B cell (primary cell): ENCODE measurements around the gene SPOP. TPM values are rescaled to one million over a fixed set of nuclear protein-coding genes. Genes with fewer than 3 reads are reported as not detected.

Source experiments
- ATAC-seq: fragments of 200-7000 bp; cut with Tn5 transposase; one replicate; pipeline ENCODE4 v1.10.0; 2021; ENCODE audit warnings: low read depth, mild to moderate bottlenecking, moderate number of reproducible peaks, moderate library complexity
- CTCF ChIA-PET: fragments of 350-600 bp; sonication (Branson Sonifier 250); formaldehyde crosslinking; loops from one replicate; lab custom pipeline; 2021; ENCODE audit warnings: antibody characterized with exemption, inconsistent platforms; lab: Charles Lee
- POLR2A ChIA-PET: fragments of 350-600 bp; sonication (Branson Sonifier 250); formaldehyde crosslinking; loops from one replicate; lab custom pipeline; 2021; ENCODE audit warnings: antibody characterized with exemption; lab: Charles Lee
- DNase-seq: peaks from one replicate; pipeline ENCODE4 v3.0.0; 2013
- H2AFZ ChIP-seq: 2 replicates; pipeline ENCODE4 v1.6.1; 2012; ENCODE audit warnings: mild to moderate bottlenecking, low read depth, low read length; ENCODE audit not compliant: insufficient read depth, poor library complexity, severe bottlenecking
- H3K27ac ChIP-seq, 2 donors: 1 replicate in 1 of 2; 2 replicates in 1 of 2; pipeline ENCODE4 v1.5.1; 2012 to 2013; ENCODE audit warnings: low read length in 2 of 2, mild to moderate bottlenecking in 2 of 2, moderate library complexity in 1 of 2
- H3K27me3 ChIP-seq, 4 experiments: fragments of 200-600 bp in 1 of 4; sonication (generic) in 1 of 4; replicated peaks in 1 of 4; 1 replicate in 2 of 4; 2 replicates in 2 of 4; pipeline versions ENCODE4 v1.6.1 to v1.7.0; 2013 to 2016; ENCODE audit warnings: low read length in 3 of 4, mild to moderate bottlenecking in 2 of 4, mixed read lengths in 1 of 4, moderate library complexity in 1 of 4; ENCODE audit not compliant: insufficient read depth in 4 of 4, control insufficient read depth in 3 of 4; ENCODE audit errors: control extremely low read depth in 1 of 4
- H3K36me3 ChIP-seq, 2 experiments: replicated peaks in 1 of 2; 1 replicate in 1 of 2; 2 replicates in 1 of 2; pipeline versions ENCODE4 v1.6.1 to v1.7.1; 2013; ENCODE audit warnings: low read length in 1 of 2; ENCODE audit not compliant: insufficient read depth in 2 of 2, control insufficient read depth in 1 of 2; ENCODE audit errors: control extremely low read depth in 1 of 2, extremely low read depth in 1 of 2
- H3K4me1 ChIP-seq, 2 donors: fragments of 200-600 bp in 1 of 2; sonication (generic) in 1 of 2; 1 replicate in 1 of 2; 2 replicates in 1 of 2; pipeline versions ENCODE4 v1.5.1 to v1.6.1; 2013 to 2017; ENCODE audit warnings: low read length in 2 of 2; ENCODE audit not compliant: control insufficient read depth in 2 of 2, insufficient read depth in 2 of 2
- H3K4me2 ChIP-seq: replicated peaks from 2 replicates; pipeline ENCODE3; 2012; ENCODE audit warnings: mild to moderate bottlenecking, low read depth, low read length; ENCODE audit not compliant: poor library complexity, severe bottlenecking
- H3K4me3 ChIP-seq, 5 experiments: fragments of 200-600 bp in 1 of 5; sonication (generic) in 1 of 5; 1 replicate in 3 of 5; 2 replicates in 2 of 5; pipeline versions ENCODE4 v1.5.1 to v1.7.0; 2011 to 2016; ENCODE audit warnings: low read length in 4 of 5, mild to moderate bottlenecking in 4 of 5, low read depth in 2 of 5, control low read depth in 1 of 5, moderate library complexity in 1 of 5; ENCODE audit not compliant: insufficient read depth in 1 of 5; ENCODE audit errors: control extremely low read depth in 1 of 5, extremely low read depth in 1 of 5
- H3K79me2 ChIP-seq: fragments of 200-600 bp; sonication (generic); one replicate; pipeline ENCODE4 v1.6.0; 2016; ENCODE audit warnings: low read length; ENCODE audit not compliant: control insufficient read depth, insufficient read depth
- H3K9ac ChIP-seq: fragments of 200-600 bp; sonication (generic); 2 replicates; pipeline ENCODE4 v1.6.1; 2017; ENCODE audit warnings: mild to moderate bottlenecking, low read length, moderate library complexity
- H3K9me3 ChIP-seq, 3 donors: one replicate each; pipeline versions ENCODE4 v1.6.1 to v1.7.1; 2013; ENCODE audit warnings: low read length in 2 of 3; ENCODE audit not compliant: control insufficient read depth in 2 of 3, insufficient read depth in 1 of 3; ENCODE audit errors: control extremely low read depth in 1 of 3
- H4K20me1 ChIP-seq: 2 replicates; pipeline ENCODE4 v1.6.0; 2012; ENCODE audit warnings: mild to moderate bottlenecking, low read length; ENCODE audit not compliant: insufficient read depth, control insufficient read depth, poor library complexity, severe bottlenecking
- H3K27ac Mint-ChIP-seq: one replicate; pipeline ENCODE4 v1.8.0; 2021; ENCODE audit warnings: mixed read lengths
- H3K27me3 Mint-ChIP-seq: one replicate; pipeline ENCODE4 v1.8.0; 2021; ENCODE audit warnings: mixed read lengths
- H3K4me1 Mint-ChIP-seq: one replicate; pipeline ENCODE4 v1.8.0; 2021; ENCODE audit warnings: mixed read lengths
- H3K4me3 Mint-ChIP-seq: one replicate; pipeline ENCODE4 v1.8.0; 2021; ENCODE audit warnings: mixed read lengths
- H3K9me3 Mint-ChIP-seq: one replicate; pipeline ENCODE4 v1.8.0; 2022; ENCODE audit warnings: mixed read lengths; ENCODE audit not compliant: insufficient read depth
- EZH2 ChIP-seq: IDR thresholded peaks from 2 replicates; pipeline ENCODE4 v1.6.1; 2012; ENCODE audit warnings: borderline replicate concordance, low read depth, mild to moderate bottlenecking, moderate library complexity, low read length; ENCODE audit not compliant: insufficient read depth, poor library complexity, severe bottlenecking
- WGBS: methylation state at CpG from one replicate; pipeline ENCODE4 v1.1.5; 2013; ENCODE audit warnings: missing lambda C conversion rate; ENCODE audit not compliant: insufficient coverage; 5-methylcytosine and 5-hydroxymethylcytosine counted together
- intact Hi-C: fragments of 100-400 bp; cut with micrococcal nuclease; formaldehyde crosslinking; loops from one replicate; pipeline ENCODE4 v1.10.0; 2022
- polyA plus RNA-seq: library from polyadenylated mRNA; depleted of rRNA; stranded (reverse); fragments of >200 nt; gene quantifications from 2 replicates; pipeline ENCODE4 v1.2.3, GENCODE V29; 2012
- total RNA-seq, 2 donors: library from RNA; stranded (reverse); fragments of 120-200 nt in 1 of 2; gene quantifications; 1 replicate in 1 of 2; 2 replicates in 1 of 2; pipeline versions ENCODE4 v1.2.3 to v1.2.4, GENCODE V29; 2013 to 2022
- TF ChIP-seq, protein P1 (sequence below): fragments of 200-600 bp; IDR thresholded peaks from one replicate; pipeline ENCODE4 v1.8.0; 2022; ENCODE audit warnings: antibody characterized with exemption, mild to moderate bottlenecking

Gene SPOP
- total and polyA plus RNA-seq, 2 donors (not counting 1 experiment from before 2014, with no cell fraction given), result 27.0 to 72.1 TPM

DNA sequence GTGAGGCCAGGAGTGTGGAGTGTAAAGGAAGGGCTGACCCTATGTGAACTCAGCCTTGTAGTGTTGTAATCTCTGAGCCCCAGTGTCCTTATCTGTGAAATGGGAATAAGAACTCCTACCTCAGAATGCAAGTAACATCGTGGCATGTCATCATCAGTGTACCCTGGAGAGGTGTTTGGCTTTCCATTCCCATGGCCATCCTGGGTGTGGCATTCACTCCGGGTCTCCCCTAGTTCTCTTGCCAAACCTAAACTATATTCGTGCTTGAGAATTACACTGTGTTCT, 100.3 kb downstream of the SPOP start:
- H2AFZ ChIP-seq, result no peak overlapping the region
- H3K36me3 ChIP-seq, result no peaks in the 10 kb centered on the region
- Mint-ChIP-seq H3K9me3 (no peaks in the 10 kb centered on the region), H3K27me3 (peaks cover 34% of the 10 kb centered on the region), H3K4me1 (peaks cover 16% of the 10 kb centered on the region), H3K27ac (no peak overlapping the region), H3K4me3 (peak overlapping the region; percentile 56)
- no peak for TF ChIP-seq EZH2
- TF ChIP-seq, protein P1, sequence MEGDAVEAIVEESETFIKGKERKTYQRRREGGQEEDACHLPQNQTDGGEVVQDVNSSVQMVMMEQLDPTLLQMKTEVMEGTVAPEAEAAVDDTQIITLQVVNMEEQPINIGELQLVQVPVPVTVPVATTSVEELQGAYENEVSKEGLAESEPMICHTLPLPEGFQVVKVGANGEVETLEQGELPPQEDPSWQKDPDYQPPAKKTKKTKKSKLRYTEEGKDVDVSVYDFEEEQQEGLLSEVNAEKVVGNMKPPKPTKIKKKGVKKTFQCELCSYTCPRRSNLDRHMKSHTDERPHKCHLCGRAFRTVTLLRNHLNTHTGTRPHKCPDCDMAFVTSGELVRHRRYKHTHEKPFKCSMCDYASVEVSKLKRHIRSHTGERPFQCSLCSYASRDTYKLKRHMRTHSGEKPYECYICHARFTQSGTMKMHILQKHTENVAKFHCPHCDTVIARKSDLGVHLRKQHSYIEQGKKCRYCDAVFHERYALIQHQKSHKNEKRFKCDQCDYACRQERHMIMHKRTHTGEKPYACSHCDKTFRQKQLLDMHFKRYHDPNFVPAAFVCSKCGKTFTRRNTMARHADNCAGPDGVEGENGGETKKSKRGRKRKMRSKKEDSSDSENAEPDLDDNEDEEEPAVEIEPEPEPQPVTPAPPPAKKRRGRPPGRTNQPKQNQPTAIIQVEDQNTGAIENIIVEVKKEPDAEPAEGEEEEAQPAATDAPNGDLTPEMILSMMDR, result no peak
- peaks cover 18 to 21% of the 10 kb centered on the region in 2 donors for H3K4me1 ChIP-seq
- ATAC-seq (no peak), DNase-seq (no peak)
- H3K4me3 ChIP-seq, result no peak overlapping the region
- no peaks in the 10 kb centered on the region for H3K79me2 ChIP-seq
- H4K20me1 ChIP-seq, result no peaks in the 10 kb centered on the region
- intact Hi-C loops, result no loop called here
- H3K4me2 ChIP-seq, result no peak overlapping the region
- POLR2A ChIA-PET, result no interaction called here
- CTCF ChIA-PET, result interaction anchor here (17.7 kb wide), 1 partner anchor 121 kb away, joined by 485 read pairs; the partner anchor contains the start of gene SLC35B1
- peaks cover 0 to 9% (median 0%) of the 10 kb centered on the region in 3 donors for H3K9me3 ChIP-seq
- 100% methylated on average over 1 of the region's 3 CpGs for WGBS
- no peak overlapping the region for H3K27ac ChIP-seq
- no peak overlapping the region for H3K9ac ChIP-seq
- peaks cover 0 to 49% (median 24%) of the 10 kb centered on the region in 4 experiments for H3K27me3 ChIP-seq

DNA sequence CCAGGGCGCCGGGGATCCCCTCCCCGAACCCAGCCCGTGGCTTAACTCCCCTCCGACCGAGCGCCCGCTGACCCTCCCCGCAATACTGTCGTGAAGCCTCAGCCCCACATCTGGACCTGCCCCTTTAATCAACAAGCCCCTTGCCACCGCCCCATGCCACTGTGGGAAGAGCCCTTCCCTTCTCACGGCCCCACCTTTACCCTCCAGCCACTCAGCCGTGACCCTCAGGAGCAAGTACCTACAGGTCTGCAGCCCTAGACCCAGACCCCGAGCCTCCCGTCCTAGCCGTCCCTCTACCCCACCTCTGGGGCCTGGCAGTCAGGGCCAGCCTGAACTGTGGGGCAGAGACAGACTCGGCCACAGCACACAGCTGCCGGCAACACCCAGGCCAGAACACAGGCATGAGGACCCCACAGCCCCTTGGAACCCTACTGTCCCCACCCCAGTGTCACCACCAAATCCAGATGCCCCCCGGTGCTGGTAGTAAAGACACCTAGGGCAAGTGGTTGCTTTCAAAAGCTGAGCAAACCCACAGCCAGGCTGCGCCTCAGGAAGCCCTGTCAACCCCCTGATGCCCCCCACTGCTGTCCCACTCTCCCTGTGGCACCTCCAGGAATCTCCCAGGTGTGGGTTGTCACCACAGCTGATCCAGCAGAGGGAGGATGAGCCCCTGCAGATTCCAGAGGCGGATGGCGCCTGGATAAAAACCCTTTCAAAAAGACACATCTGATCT, 100.8 kb downstream of the SPOP start:
- H4K20me1 ChIP-seq, result no peaks in the 10 kb centered on the region
- H2AFZ ChIP-seq, result peak overlapping the region; percentile 33
- H3K4me2 ChIP-seq, result peak overlapping the region; percentile 89
- H3K9me3 ChIP-seq, result peaks cover 0 to 9% (median 0%) of the 10 kb centered on the region in 3 donors
- H3K4me3 ChIP-seq, result no peak overlapping the region
- intact Hi-C loops, result no loop called here
- DNase-seq (peak; percentile 33), ATAC-seq (no peak)
- H3K27me3 ChIP-seq, result peaks cover 0 to 53% (median 25%) of the 10 kb centered on the region in 4 experiments
- Mint-ChIP-seq H3K4me1 (peaks cover 16% of the 10 kb centered on the region), H3K27ac (no peak overlapping the region), H3K4me3 (peak overlapping the region; percentile 66), H3K27me3 (peaks cover 39% of the 10 kb centered on the region), H3K9me3 (no peaks in the 10 kb centered on the region)
- no peaks in the 10 kb centered on the region for H3K79me2 ChIP-seq
- TF ChIP-seq, protein P1, result no peak
- TF ChIP-seq EZH2, result peak; percentile 29
- H3K4me1 ChIP-seq, result peaks cover 18 to 21% of the 10 kb centered on the region in 2 donors
- POLR2A ChIA-PET, result no interaction called here
- 28% methylated on average over 20 of the region's 22 CpGs for WGBS
- CTCF ChIA-PET, result interaction anchor here (1.0 to 17.7 kb wide), 2 partner anchors 9 to 122 kb away, joined by 3 to 485 read pairs; partner anchors contain the start of gene SLC35B1
- H3K36me3 ChIP-seq, result no peaks in the 10 kb centered on the region
- H3K27ac ChIP-seq, result no peak overlapping the region
- H3K9ac ChIP-seq, result no peak overlapping the region
